Heart left ventricle (tissue), 16 donors: ENCODE measurements around the gene CYP4A22. TPM values are rescaled to one million over a fixed set of nuclear protein-coding genes. Genes with fewer than 3 reads are reported as not detected.

Experiments
- ATAC-seq, 4 donors: fragments of 200-7000 bp; cut with Tn5 transposase; one replicate each; pipeline ENCODE4 v1.9.1; 2020 to 2022; ENCODE audit warnings: moderate library complexity in 4 of 4, mild to moderate bottlenecking in 3 of 4, moderate number of reproducible peaks in 1 of 4
- DNase-seq, 5 donors: peaks; one replicate each; pipeline ENCODE4 v3.0.0-alpha.2; 2020
- H3K27ac ChIP-seq, 12 donors: fragments of 200-600 bp; sonication (generic) in 4 of 12; one replicate each; pipeline versions ENCODE4 v1.5.0 to v1.8.0; 2016 to 2022; ENCODE audit warnings: mild to moderate bottlenecking in 2 of 12
- H3K27me3 ChIP-seq, 9 donors: fragments of 200-600 bp; sonication (generic) in 2 of 9; one replicate each; pipeline versions ENCODE4 v1.5.1 to v1.8.0; 2016 to 2022; ENCODE audit warnings: mild to moderate bottlenecking in 3 of 9
- H3K36me3 ChIP-seq, 9 donors: fragments of 200-600 bp; sonication (generic) in 2 of 9; one replicate each; pipeline versions ENCODE4 v1.5.0 to v1.8.0; 2018 to 2022; ENCODE audit warnings: mild to moderate bottlenecking in 2 of 9
- H3K4me1 ChIP-seq, 12 donors: fragments of 200-600 bp; sonication (generic) in 4 of 12; one replicate each; pipeline versions ENCODE4 v1.5.0 to v1.8.0; 2016 to 2022; ENCODE audit warnings: mild to moderate bottlenecking in 3 of 12
- H3K4me3 ChIP-seq, 12 donors: fragments of 200-600 bp; sonication (generic) in 4 of 12; one replicate each; pipeline versions ENCODE4 v1.5.0 to v1.8.0; 2017 to 2022; ENCODE audit warnings: mild to moderate bottlenecking in 9 of 12, moderate library complexity in 4 of 12
- H3K9me3 ChIP-seq, 12 donors: fragments of 200-600 bp; sonication (generic) in 4 of 12; one replicate each; pipeline versions ENCODE4 v1.5.0 to v1.8.0; 2016 to 2022; ENCODE audit warnings: mild to moderate bottlenecking in 1 of 12
- CTCF ChIP-seq, 12 donors: fragments of 200-600 bp; sonication (generic) in 4 of 12; IDR thresholded peaks; one replicate each; pipeline versions ENCODE4 v1.5.0 to v1.8.0; 2018 to 2022; ENCODE audit warnings: antibody characterized with exemption in 12 of 12, mild to moderate bottlenecking in 5 of 12
- POLR2A ChIP-seq, 2 donors: fragments of 450-650 bp; IDR thresholded peaks; one replicate each; pipeline ENCODE4 v1.6.1; 2017; ENCODE audit warnings: antibody characterized with exemption in 2 of 2, mild to moderate bottlenecking in 2 of 2, moderate library complexity in 2 of 2
- WGBS, 4 donors: extraction: QIAGEN DNeasy Blood & Tissue Kit in 2 of 4; methylation state at CpG; one replicate each; pipeline versions ENCODE4 v1.1.5 to v1.1.7; 2013 to 2018; 5-methylcytosine and 5-hydroxymethylcytosine counted together
- intact Hi-C, 10 donors: fragments of 100-400 bp; cut with DNase I; formaldehyde crosslinking; loops; one replicate each; pipeline versions ENCODE4 v1.11.1 to v1.14.2; 2022
- polyA plus RNA-seq, 2 donors: library from polyadenylated mRNA; stranded (reverse); fragments of 200-250 nt; gene quantifications; one replicate each; pipeline ENCODE4 v1.2.3, GENCODE V29; 2013
- total RNA-seq, 9 donors: library from RNA; depleted of rRNA in 2 of 9; stranded (reverse); fragments of >200 nt in 2 of 9; fragmentation: NEBNext Ultra II Directional in 3 of 9; extraction: Animal tissue kit (Norgen Biotek cat#: 25700) in 3 of 9; gene quantifications; one replicate each; pipeline versions ENCODE4 v1.1.0 to v1.2.4, GENCODE V29; 2016 to 2023
- donor health status: ischemic (EF 13 %, LVEDD 7.1; RV severe dilation, severe dysfunction).
- donor health status: healthy with polysubstance abuse.
- donor health status: DM: no; HTN: yes; CAD: no.
- donor health status: DM: no; HTN: no; CAD: no.
- donor health status: ischemic (EF 25% LVEDD 6.9; RV normal size, moderate dysfunction).
- donor health status: ischemic (EF 25% LVEDD 5.7; RV mildly dilated, moderate dysfunction).
- donor health status: healthy.
- donor health status: DM: yes; HTN: yes; CAD: no.
- donor health status: ischemic (EF 35%, LVEDD 5.7; RV mildly dilated, moderate dysfunction).
- donor health status: nonischemic (EF 11% LVEDD 7.7; RV severe dilation, severe dysfunction).
- donor health status: DM: yes; HTN: yes; CAD: no.
- donor health status: PGD.
- donor health status: ischemic (EF 29% LVEDD 5.4; RV normal size, mild dysfunction).
- donor health status: nonischemic (EF 23%, LVEDD 6.1; RV moderate dilation, normal function).

Gene CYP4A22
- total and polyA plus RNA-seq, 11 donors, result 0.08 to 0.75 TPM; not detected in 9

GRCh38 chr1:47179017-47179987 lies 42.1 kb downstream of the CYP4A22 start:
- Histone ChIP-seq H3K9me3 (no peaks in the 10 kb centered on the region), H3K36me3 (no peaks in the 10 kb centered on the region), H3K27ac (no peak overlapping the region), H3K4me3 (peak overlapping the region; percentile 6 to 61 (median 45)), H3K27me3 (peaks cover 0 to 22% (median 5%) of the 10 kb centered on the region in 9 donors), H3K4me1 (peaks cover 3 to 16% (median 10%) of the 10 kb centered on the region in 12 donors)
- peak; percentile 83 to 94 (median 92) for ATAC-seq
- DNase-seq, result peak; percentile 85 to 94 (median 92)
- WGBS, 4 donors, result 4 to 8% (median 6%) methylated on average over 19 to 30 of the region's 30 CpGs
- intact Hi-C loops, result loop anchor here in 8 of 10 donors (1.0 to 10.0 kb wide), 8 partner anchors 119 to 1045 kb away; partner anchors contain the start of gene SLC5A9 (in 1 of the 8)
- peak; percentile 85 to 96 (median 91) for TF ChIP-seq CTCF (IDR thresholded peaks at IDR 0.05)
- peak in 1 of 2 donors; percentile 15 for TF ChIP-seq POLR2A (IDR thresholded peaks at IDR 0.05)

DNA sequence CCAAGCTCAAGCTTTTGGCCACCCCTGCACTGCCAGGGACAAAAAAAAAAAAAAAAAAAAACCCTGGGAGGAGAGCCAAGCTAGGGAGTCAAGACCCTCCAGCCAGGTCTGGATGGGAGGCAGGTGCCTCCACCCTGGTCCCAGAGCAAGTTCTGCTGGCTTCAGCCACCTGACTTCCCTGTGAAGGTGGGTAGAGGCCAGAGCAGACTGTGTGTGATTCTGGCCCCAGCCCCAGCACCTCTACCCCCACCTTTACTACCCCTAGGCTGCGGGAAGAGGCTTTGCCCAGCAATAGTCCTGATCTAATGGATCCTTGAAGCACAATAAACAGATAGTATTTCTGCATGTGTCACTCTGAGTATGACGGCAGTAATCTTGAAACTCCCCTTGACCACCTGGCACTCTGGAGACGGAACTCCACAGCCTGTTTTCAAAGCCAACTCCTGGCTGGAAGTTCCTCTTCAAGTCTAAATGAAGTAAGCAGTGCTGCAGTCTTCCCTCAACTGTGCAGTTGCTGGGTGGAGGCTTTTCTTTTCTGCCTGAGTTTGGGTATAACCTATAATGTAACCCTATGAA lies 42.8 kb downstream of the CYP4A22 start:
- Histone ChIP-seq H3K9me3 (no peaks in the 10 kb centered on the region), H3K36me3 (no peaks in the 10 kb centered on the region), H3K27me3 (peaks cover 0 to 22% (median 5%) of the 10 kb centered on the region in 9 donors), H3K4me1 (peaks cover 3 to 16% (median 10%) of the 10 kb centered on the region in 12 donors), H3K27ac (no peak overlapping the region), H3K4me3 (peak overlapping the region in 6 of 12 donors; percentile 43 to 61 (median 46))
- ATAC-seq, result no peak
- intact Hi-C loops, result loop anchor here (1.0 to 10.0 kb wide), 13 partner anchors 118 to 1045 kb away; partner anchors contain the start of gene SLC5A9 (in 1 of the 10)
- no peak for DNase-seq
- 60 to 69% (median 63%) methylated on average over 3 of the region's 3 CpGs for WGBS, 4 donors
- TF ChIP-seq CTCF (IDR thresholded peaks at IDR 0.05), result no peak
- no peak for TF ChIP-seq POLR2A (IDR thresholded peaks at IDR 0.05)

DNA sequence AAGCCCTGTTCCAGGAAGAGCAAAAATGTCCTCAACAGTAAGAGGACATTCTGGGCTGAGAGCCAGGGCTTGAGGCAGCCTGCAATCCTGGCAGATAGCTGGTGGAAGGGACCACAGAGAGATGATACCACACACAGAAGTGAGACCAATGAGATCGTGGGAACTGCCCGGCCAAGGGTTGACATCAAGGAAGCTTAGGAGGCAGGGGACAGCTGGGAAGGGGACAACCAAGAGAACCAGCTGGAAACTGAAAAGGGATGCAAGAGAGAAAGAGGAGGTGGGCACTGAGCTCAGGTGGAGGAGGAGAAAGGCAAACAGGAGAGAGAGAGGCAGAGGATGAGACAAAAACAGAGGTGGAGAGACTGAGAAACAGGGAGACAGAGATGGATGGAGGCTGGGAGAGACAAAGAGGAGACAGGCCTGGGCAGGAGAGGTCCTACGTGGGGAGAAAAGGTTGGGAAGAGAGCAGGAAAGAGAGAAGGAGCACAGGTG lies 43.4 kb downstream of the CYP4A22 start:
- Histone ChIP-seq H3K4me3 (no peak overlapping the region), H3K36me3 (no peaks in the 10 kb centered on the region), H3K27ac (no peak overlapping the region), H3K27me3 (peaks cover 0 to 22% (median 5%) of the 10 kb centered on the region in 9 donors), H3K9me3 (no peaks in the 10 kb centered on the region), H3K4me1 (peaks cover 3 to 16% (median 10%) of the 10 kb centered on the region in 12 donors)
- ATAC-seq, result no peak
- whole genome bisulfite sequencing, 4 donors, result 42 to 55% (median 53%) methylated on average over 3 of the region's 3 CpGs
- TF ChIP-seq POLR2A (IDR thresholded peaks at IDR 0.05), result no peak
- no peak for TF ChIP-seq CTCF (IDR thresholded peaks at IDR 0.05)
- intact Hi-C loops, result loop anchor here in 6 of 10 donors (2.0 to 10.0 kb wide), 7 partner anchors 144 to 547 kb away; no protein-coding TSS in a partner anchor
- no peak for DNase-seq
